Measurements from ENCODE around the gene RNF40. TPM values are rescaled to one million over a fixed set of nuclear protein-coding genes. Genes with fewer than 3 reads are reported as not detected.
A peak's percentile ranks its signal among the peaks of the same experiment; 100 is the strongest.
"Not testable (repeated sequence)": the region's sequence is repeated elsewhere in the genome, so short reads cannot be mapped to it uniquely, and the experiment has no call there.

Gene RNF40
- total RNA-seq, 4 donors from 2014 or later = 45.0 to 115 (median 73.0) TPM

DNA sequence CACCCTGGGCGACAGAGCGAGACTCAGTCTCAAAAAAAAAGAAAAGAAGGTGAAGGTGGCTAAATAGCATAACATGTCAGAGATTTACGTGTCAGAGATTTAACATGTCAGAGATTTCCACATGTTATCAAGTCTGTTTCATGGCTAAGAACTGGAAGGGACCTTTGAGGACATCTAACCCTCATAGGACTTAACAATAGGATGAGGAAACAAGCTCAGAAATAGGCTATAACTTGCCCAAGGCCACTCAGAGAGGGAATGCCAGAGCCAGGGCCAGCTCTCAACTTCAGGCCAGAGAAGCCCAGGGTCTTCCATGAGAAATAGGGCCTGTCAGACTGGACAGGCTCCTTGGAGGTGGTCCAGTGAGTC, 51.7 kb downstream of the RNF40 start:
- Histone ChIP-seq H3K27me3 (no peaks in the 10 kb centered on the region), H3K4me3 (peak overlapping the region; percentile 38 to 57 (median 42)), H3K27ac (peak overlapping the region; percentile 63 to 87 (median 71)), H3K36me3 (no peaks in the 10 kb centered on the region), H3K9me3 (no peaks in the 10 kb centered on the region), H3K4me1 (peaks cover 0 to 4% (median 0%) of the 10 kb centered on the region in 4 donors)
- DNase-seq = no peak
- TF ChIP-seq, protein P1, sequence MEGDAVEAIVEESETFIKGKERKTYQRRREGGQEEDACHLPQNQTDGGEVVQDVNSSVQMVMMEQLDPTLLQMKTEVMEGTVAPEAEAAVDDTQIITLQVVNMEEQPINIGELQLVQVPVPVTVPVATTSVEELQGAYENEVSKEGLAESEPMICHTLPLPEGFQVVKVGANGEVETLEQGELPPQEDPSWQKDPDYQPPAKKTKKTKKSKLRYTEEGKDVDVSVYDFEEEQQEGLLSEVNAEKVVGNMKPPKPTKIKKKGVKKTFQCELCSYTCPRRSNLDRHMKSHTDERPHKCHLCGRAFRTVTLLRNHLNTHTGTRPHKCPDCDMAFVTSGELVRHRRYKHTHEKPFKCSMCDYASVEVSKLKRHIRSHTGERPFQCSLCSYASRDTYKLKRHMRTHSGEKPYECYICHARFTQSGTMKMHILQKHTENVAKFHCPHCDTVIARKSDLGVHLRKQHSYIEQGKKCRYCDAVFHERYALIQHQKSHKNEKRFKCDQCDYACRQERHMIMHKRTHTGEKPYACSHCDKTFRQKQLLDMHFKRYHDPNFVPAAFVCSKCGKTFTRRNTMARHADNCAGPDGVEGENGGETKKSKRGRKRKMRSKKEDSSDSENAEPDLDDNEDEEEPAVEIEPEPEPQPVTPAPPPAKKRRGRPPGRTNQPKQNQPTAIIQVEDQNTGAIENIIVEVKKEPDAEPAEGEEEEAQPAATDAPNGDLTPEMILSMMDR (IDR thresholded peaks at IDR 0.05) = no peak
- no peak for TF ChIP-seq POLR2A (IDR thresholded peaks at IDR 0.05)

DNA sequence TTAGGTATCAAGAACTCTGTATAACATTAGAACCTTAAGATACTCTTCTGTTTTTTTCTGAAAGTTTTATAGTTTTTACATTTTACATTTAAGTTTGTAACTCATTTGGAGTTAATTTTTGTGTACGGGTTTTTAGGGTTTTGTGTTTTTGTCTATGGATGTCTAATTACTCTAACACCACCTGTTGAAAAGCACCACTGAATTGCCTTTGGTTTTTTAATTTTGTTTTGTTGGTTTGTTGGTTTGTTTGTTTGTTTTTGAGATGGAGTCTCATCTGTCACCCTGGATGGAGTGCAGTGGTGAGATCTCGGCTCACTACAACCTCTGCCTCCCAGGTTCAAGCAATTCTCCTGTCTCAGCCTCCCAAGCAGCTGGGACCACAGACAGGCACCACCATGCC, 54.6 kb downstream of the RNF40 start:
- no peak overlapping the region for H3K27ac ChIP-seq
- no peak overlapping the region for H3K4me3 ChIP-seq
- no peaks in the 10 kb centered on the region for H3K27me3 ChIP-seq
- no peaks in the 10 kb centered on the region for H3K36me3 ChIP-seq
- TF ChIP-seq, protein P1 (IDR thresholded peaks at IDR 0.05) = no peak
- no peak for TF ChIP-seq POLR2A (IDR thresholded peaks at IDR 0.05)
- H3K4me1 ChIP-seq = peaks cover 0 to 4% (median 0%) of the 10 kb centered on the region in 4 donors
- no peak for DNase-seq
- no peaks in the 10 kb centered on the region for H3K9me3 ChIP-seq

DNA sequence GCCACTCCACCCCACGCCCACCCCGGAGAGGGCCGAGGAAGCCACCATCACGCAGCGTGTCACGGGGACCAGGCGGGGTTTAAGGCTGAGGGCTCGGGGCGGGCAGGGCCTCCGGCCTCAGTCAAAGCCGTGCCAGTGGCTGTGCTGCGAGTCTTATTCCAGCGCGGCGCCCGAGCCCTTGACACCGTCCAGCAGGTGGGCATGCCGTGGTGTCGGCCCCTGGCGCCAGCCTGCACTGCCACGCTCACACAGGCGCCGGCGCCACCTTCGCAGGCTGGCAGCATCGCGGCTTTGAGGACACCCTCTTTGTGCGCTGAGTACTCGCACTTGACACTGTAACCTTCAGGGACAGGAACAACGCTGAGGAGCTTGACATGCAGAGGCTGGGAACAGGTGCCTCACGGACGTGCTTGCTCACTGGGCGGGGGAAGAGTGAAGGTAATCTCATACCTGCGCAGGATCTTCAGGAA, 58.9 kb downstream of the RNF40 start:
- Histone ChIP-seq H3K36me3 (no peaks in the 10 kb centered on the region), H3K27ac (no peak overlapping the region), H3K4me1 (no peaks in the 10 kb centered on the region), H3K4me3 (no peak overlapping the region), H3K9me3 (no peaks in the 10 kb centered on the region), H3K27me3 (no peaks in the 10 kb centered on the region)
- DNase-seq = no peak
- TF ChIP-seq POLR2A (IDR thresholded peaks at IDR 0.05) = no peak
- TF ChIP-seq, protein P1 (IDR thresholded peaks at IDR 0.05) = no peak

DNA sequence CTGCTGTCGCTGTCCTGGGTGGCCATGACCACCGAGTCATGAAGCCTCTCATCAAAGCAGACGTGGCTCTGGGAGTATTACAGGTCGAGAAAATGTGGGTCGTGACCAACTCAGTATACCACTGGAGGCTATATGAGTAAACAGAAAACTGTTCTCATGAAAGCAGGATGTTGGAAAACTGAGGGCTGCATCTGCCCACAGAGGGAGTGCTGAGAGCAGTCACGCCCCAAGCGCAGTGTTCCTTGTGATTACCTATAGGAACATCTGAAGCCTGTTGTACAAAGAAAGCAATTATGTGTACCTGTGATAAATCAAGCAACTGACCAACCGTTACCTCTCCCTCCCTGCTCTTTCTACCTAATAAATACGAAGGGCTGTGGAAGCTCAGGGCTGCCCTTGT, 59.3 kb downstream of the RNF40 start:
- H3K4me1 ChIP-seq, H3K27ac ChIP-seq, DNase-seq, H3K36me3 ChIP-seq, H3K27me3 ChIP-seq, H3K9me3 ChIP-seq, H3K4me3 ChIP-seq: not testable (repeated sequence)

DNA sequence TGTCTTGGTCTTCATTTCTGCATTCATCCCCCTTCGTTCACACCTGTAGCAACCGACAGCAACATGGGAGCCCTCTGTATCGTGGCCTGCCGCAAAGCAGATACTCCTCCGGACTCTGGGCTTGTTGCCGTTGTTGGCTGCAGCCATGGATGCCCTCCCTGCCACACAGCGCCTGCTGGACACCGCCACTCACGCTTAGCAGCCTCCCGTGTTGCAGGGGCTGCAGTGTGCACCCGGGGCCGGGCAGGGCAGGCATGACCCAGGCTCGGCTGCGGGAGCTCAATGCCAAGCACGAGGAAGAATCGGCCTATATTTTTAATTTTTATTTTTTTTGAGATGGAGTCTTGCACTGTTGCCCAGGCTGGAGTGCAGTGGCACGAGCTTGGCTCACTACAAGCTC, 59.8 kb downstream of the RNF40 start:
- H3K4me1 ChIP-seq = no peaks in the 10 kb centered on the region
- no peak overlapping the region for H3K27ac ChIP-seq
- H3K27me3 ChIP-seq = no peaks in the 10 kb centered on the region
- H3K4me3 ChIP-seq = no peak overlapping the region
- no peak for DNase-seq
- no peak for TF ChIP-seq POLR2A (IDR thresholded peaks at IDR 0.05)
- TF ChIP-seq, protein P1 (IDR thresholded peaks at IDR 0.05) = no peak
- H3K9me3 ChIP-seq = no peaks in the 10 kb centered on the region
- H3K36me3 ChIP-seq = no peaks in the 10 kb centered on the region

Small RNA genes lying within 50 kb of the gene (small RNA-seq; reads per million reads assigned to genes)
- 0 reads per million in 2 donors for gene RF00017

Other genes starting within 250 kb of the RNF40 start
- 10 to 100 TPM; 19.8 to 64.8 (median 54.1) TPM for gene ZNF768, start 235.8 kb upstream of the RNF40 start, total RNA-seq
- 10 to 100 TPM; 12.4 to 22.8 (median 19.1) TPM for gene ZNF747, start 227.5 kb upstream of the RNF40 start, total RNA-seq
- gene ZNF764, start 203.9 kb upstream of the RNF40 start, total RNA-seq = 10 to 100 TPM in 3 of 4 donors, 1 to 10 TPM in 1; 5.8 to 22.5 (median 19.8) TPM
- gene ZNF688, start 190.6 kb upstream of the RNF40 start, total RNA-seq = 10 to 100 TPM; 38.6 to 53.3 (median 41.1) TPM
- 10 to 100 TPM; 13.7 to 55.0 (median 29.3) TPM for gene ZNF785, start 176.6 kb upstream of the RNF40 start, total RNA-seq
- gene ZNF689, start 151.9 kb upstream of the RNF40 start, total RNA-seq = 10 to 100 TPM in 2 of 4 donors, 1 to 10 TPM in 2; 7.5 to 12.5 (median 9.9) TPM
- 100 to 1,000 TPM in 1 of 4 donors, 10 to 100 TPM in 3; 45.5 to 107 (median 65.0) TPM for gene PRR14, start 111.4 kb upstream of the RNF40 start, total RNA-seq
- 100 to 1,000 TPM in 1 of 4 donors, 10 to 100 TPM in 3; 51.2 to 167 (median 72.2) TPM for gene FBRS, start 103.9 kb upstream of the RNF40 start, total RNA-seq
- 100 to 1,000 TPM in 1 of 4 donors, 10 to 100 TPM in 3; 50.4 to 109 (median 81.8) TPM for gene SRCAP, start 63.2 kb upstream of the RNF40 start, total RNA-seq
- gene PHKG2, start 13.9 kb upstream of the RNF40 start, total RNA-seq = 10 to 100 TPM; 38.9 to 94.1 (median 57.7) TPM
- 10 to 100 TPM in 1 of 4 donors, 1 to 10 TPM in 3; 2.9 to 17.3 (median 4.2) TPM for gene CFAP119, start 260 bp upstream of the RNF40 start, total RNA-seq
- gene ZNF629, start 24.9 kb downstream of the RNF40 start, total RNA-seq = 10 to 100 TPM; 10.9 to 28.7 (median 19.0) TPM
- 10 to 100 TPM; 12.1 to 23.9 (median 17.8) TPM for gene BCL7C, start 131.8 kb downstream of the RNF40 start, total RNA-seq
- gene CTF1, start 134.3 kb downstream of the RNF40 start, total RNA-seq = 1 to 10 TPM in 1 of 4 donors, not detected in 3; 1.2 TPM
- gene FBXL19, start 161.2 kb downstream of the RNF40 start, total RNA-seq = 10 to 100 TPM; 25.0 to 51.2 (median 47.9) TPM
- 10 to 100 TPM; 10.7 to 25.0 (median 20.3) TPM for gene ORAI3, start 186.7 kb downstream of the RNF40 start, total RNA-seq
- gene SETD1A, start 195.4 kb downstream of the RNF40 start, total RNA-seq = 10 to 100 TPM in 3 of 4 donors, 1 to 10 TPM in 1; 10.0 to 22.0 (median 16.5) TPM
- gene HSD3B7, start 222.9 kb downstream of the RNF40 start, total RNA-seq = 10 to 100 TPM; 38.8 to 59.1 (median 52.2) TPM
- 1 to 10 TPM in 2 of 4 donors, under 1 TPM in 1, not detected in 1; 0.18 to 1.3 (median 1.0) TPM for gene STX1B, start 248.3 kb downstream of the RNF40 start, total RNA-seq

Measured in Peyer's patch (tissue), 4 donors.